ENCODE results near the gene GRK5.

The GRK5 gene

DNA sequence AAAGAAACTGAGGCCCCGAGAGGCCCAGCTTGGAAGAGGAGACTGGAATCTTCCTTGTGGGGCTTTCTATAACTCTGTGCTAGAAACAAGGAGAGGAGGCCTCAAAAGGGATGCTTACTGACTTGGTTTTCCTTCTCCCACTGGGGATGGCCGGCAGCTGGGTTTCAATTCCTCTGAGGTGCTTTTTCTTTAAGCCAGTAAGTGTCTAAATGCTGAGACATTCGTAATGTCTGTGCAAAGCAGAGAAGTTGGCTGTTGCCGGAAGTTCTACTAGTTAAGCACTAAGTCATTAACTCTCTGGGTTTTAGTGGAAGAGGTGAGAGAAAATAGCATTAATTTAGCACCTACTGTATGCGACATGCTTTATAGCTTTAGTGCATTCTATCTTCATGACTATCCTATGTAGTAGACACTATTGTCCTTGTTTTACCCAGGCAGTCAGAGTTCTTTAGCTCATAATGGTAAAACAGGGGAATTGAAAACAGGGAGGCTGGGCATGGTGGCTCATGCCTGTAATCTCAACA lies 199.9 kb downstream of the GRK5 start:
- H3K9me3 ChIP-seq (ENCODE audit: insufficient read depth, low read length, severe bottlenecking), result no peaks in the 10 kb centered on the region
- DNase-seq, result no peak
- peaks cover 3% of the 10 kb centered on the region; the same call in 1 of the 2 replicates for H4K20me1 ChIP-seq (ENCODE audit: insufficient read depth, low read length)
- no peak overlapping the region for H3K4me3 ChIP-seq (ENCODE audit: low read depth in 1 of 2, low read length in 2 of 2)
- H3K36me3 ChIP-seq (ENCODE audit: insufficient read depth, low read length), result no peaks in the 10 kb centered on the region
- H3K79me2 ChIP-seq (ENCODE audit: insufficient read depth, low read length), result no peaks in the 10 kb centered on the region
- no peaks in the 10 kb centered on the region for H3K4me1 ChIP-seq (ENCODE audit: insufficient read depth, low read length)
- TF ChIP-seq, protein P1, sequence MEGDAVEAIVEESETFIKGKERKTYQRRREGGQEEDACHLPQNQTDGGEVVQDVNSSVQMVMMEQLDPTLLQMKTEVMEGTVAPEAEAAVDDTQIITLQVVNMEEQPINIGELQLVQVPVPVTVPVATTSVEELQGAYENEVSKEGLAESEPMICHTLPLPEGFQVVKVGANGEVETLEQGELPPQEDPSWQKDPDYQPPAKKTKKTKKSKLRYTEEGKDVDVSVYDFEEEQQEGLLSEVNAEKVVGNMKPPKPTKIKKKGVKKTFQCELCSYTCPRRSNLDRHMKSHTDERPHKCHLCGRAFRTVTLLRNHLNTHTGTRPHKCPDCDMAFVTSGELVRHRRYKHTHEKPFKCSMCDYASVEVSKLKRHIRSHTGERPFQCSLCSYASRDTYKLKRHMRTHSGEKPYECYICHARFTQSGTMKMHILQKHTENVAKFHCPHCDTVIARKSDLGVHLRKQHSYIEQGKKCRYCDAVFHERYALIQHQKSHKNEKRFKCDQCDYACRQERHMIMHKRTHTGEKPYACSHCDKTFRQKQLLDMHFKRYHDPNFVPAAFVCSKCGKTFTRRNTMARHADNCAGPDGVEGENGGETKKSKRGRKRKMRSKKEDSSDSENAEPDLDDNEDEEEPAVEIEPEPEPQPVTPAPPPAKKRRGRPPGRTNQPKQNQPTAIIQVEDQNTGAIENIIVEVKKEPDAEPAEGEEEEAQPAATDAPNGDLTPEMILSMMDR (IDR thresholded peaks at IDR 0.05; ENCODE audit: borderline replicate concordance, extremely low read depth, low read length, poor library complexity, severe bottlenecking), result no peak
- H2AFZ ChIP-seq (ENCODE audit: low read depth, low read length), result no peak overlapping the region
- no peaks in the 10 kb centered on the region for H3K27me3 ChIP-seq (ENCODE audit: insufficient read depth, low read length, poor library complexity)
- no peak overlapping the region for H3K4me2 ChIP-seq (ENCODE audit: insufficient read depth, low read length)
- no peak overlapping the region for H3K9ac ChIP-seq (ENCODE audit: low read depth, low read length)
- ATAC-seq (ENCODE audit: insufficient read depth, low read depth), result no peak
- no peak overlapping the region for H3K27ac ChIP-seq (ENCODE audit: low read length)

DNA sequence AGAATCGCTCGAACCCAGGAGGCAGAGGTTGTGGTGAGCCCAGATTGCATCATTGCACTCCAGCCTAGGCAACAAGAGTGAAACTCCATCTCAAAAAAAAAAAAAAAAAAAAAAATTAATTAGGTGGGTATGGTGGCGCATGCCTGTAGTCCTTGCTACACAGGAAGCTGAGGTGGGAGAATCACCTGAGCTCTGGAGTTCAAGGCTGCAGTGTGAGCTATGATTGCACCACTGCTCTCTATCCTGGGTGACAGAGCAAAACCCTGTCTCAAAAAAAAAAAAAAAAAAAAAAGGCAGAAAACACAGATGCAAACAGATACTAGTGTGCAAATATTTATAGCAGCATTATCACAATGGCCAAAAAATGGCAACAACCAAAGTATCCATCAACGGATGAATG lies 200.7 kb downstream of the GRK5 start:
- Histone ChIP-seq H3K9ac (ENCODE audit: low read depth, low read length) (no peak overlapping the region), H4K20me1 (ENCODE audit: insufficient read depth, low read length) (peaks cover 3% of the 10 kb centered on the region; the same call in 1 of the 2 replicates), H3K27ac (ENCODE audit: low read length) (no peak overlapping the region), H3K4me2 (ENCODE audit: insufficient read depth, low read length) (no peak overlapping the region), H3K4me1 (ENCODE audit: insufficient read depth, low read length) (no peaks in the 10 kb centered on the region), H3K4me3 (ENCODE audit: low read depth in 1 of 2, low read length in 2 of 2) (no peak overlapping the region), H3K36me3 (ENCODE audit: insufficient read depth, low read length) (no peaks in the 10 kb centered on the region), H3K27me3 (ENCODE audit: insufficient read depth, low read length, poor library complexity) (no peaks in the 10 kb centered on the region), H3K9me3 (ENCODE audit: insufficient read depth, low read length, severe bottlenecking) (no peaks in the 10 kb centered on the region), H3K79me2 (ENCODE audit: insufficient read depth, low read length) (no peaks in the 10 kb centered on the region), H2AFZ (ENCODE audit: low read depth, low read length) (no peak overlapping the region)
- ATAC-seq (ENCODE audit: insufficient read depth, low read depth) (no peak), DNase-seq (no peak)
- TF ChIP-seq, protein P1 (IDR thresholded peaks at IDR 0.05; ENCODE audit: borderline replicate concordance, extremely low read depth, low read length, poor library complexity, severe bottlenecking), result no peak
- no peak for TF ChIP-seq EZH2 (IDR thresholded peaks at IDR 0.05; ENCODE audit: borderline replicate concordance, low read depth, low read length, severe bottlenecking)

DNA sequence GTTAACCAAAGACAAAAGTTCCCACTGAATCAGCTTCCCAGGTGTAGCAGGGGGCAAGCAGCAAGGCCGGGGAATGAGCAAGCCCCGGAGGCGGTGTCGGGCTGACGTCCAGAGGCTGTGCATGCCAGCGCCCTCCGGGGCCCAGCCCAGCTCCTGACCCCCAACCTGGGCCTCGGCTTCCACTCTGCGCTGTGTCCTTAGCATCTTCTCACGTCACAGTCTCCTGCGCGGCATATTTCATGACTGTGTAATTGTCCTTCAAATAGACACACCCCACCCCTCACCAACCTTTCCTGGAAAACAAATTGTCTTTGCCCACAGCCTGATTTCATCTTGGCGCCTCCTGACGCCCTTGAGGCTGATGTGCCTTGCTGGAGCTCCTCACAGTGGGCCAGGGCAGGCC lies 201.6 kb downstream of the GRK5 start:
- DNase-seq (no peak), ATAC-seq (ENCODE audit: insufficient read depth, low read depth) (no peak)
- no peaks in the 10 kb centered on the region for H3K27me3 ChIP-seq (ENCODE audit: insufficient read depth, low read length, poor library complexity)
- peaks cover 3% of the 10 kb centered on the region; the same call in 1 of the 2 replicates for H4K20me1 ChIP-seq (ENCODE audit: insufficient read depth, low read length)
- no peak overlapping the region for H3K4me2 ChIP-seq (ENCODE audit: insufficient read depth, low read length)
- H3K36me3 ChIP-seq (ENCODE audit: insufficient read depth, low read length), result no peaks in the 10 kb centered on the region
- H3K9me3 ChIP-seq (ENCODE audit: insufficient read depth, low read length, severe bottlenecking), result no peaks in the 10 kb centered on the region
- H3K79me2 ChIP-seq (ENCODE audit: insufficient read depth, low read length), result no peaks in the 10 kb centered on the region
- no peak overlapping the region for H2AFZ ChIP-seq (ENCODE audit: low read depth, low read length)
- H3K4me3 ChIP-seq (ENCODE audit: low read depth in 1 of 2, low read length in 2 of 2), result no peak overlapping the region
- no peaks in the 10 kb centered on the region for H3K4me1 ChIP-seq (ENCODE audit: insufficient read depth, low read length)
- TF ChIP-seq, protein P1 (IDR thresholded peaks at IDR 0.05; ENCODE audit: borderline replicate concordance, extremely low read depth, low read length, poor library complexity, severe bottlenecking), result no peak
- no peak overlapping the region for H3K27ac ChIP-seq (ENCODE audit: low read length)
- no peak overlapping the region for H3K9ac ChIP-seq (ENCODE audit: low read depth, low read length)

DNA sequence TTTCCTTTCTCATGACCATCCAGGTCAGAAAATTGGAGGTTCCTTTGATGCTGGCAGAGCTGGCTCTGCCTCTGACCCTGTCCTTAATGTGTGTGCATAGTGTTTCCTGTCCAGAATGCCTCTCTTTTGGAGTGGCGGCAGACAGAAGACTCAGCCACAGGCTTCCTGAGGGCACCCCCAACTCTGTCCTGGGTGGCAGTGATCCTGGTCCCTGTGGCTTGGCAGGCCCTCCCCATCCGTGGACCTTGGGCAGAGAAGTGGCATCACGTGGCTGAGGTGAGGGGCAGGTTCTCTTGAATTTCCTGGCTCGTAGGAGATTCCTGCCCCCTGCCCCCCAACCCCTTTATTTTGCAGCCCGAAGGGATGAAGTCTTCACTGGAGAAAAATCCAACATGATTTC lies 202.0 kb downstream of the GRK5 start:
- Histone ChIP-seq H3K36me3 (ENCODE audit: insufficient read depth, low read length) (no peaks in the 10 kb centered on the region), H3K27ac (ENCODE audit: low read length) (no peak overlapping the region), H3K4me3 (ENCODE audit: low read depth in 1 of 2, low read length in 2 of 2) (no peak overlapping the region), H3K9ac (ENCODE audit: low read depth, low read length) (no peak overlapping the region), H4K20me1 (ENCODE audit: insufficient read depth, low read length) (peaks cover 3% of the 10 kb centered on the region; the same call in 1 of the 2 replicates), H3K79me2 (ENCODE audit: insufficient read depth, low read length) (no peaks in the 10 kb centered on the region), H2AFZ (ENCODE audit: low read depth, low read length) (no peak overlapping the region), H3K27me3 (ENCODE audit: insufficient read depth, low read length, poor library complexity) (no peaks in the 10 kb centered on the region), H3K9me3 (ENCODE audit: insufficient read depth, low read length, severe bottlenecking) (no peaks in the 10 kb centered on the region), H3K4me2 (ENCODE audit: insufficient read depth, low read length) (no peak overlapping the region), H3K4me1 (ENCODE audit: insufficient read depth, low read length) (no peaks in the 10 kb centered on the region)
- no peak for DNase-seq
- TF ChIP-seq EZH2 (IDR thresholded peaks at IDR 0.05; ENCODE audit: borderline replicate concordance, low read depth, low read length, severe bottlenecking), result no peak
- TF ChIP-seq, protein P1 (IDR thresholded peaks at IDR 0.05; ENCODE audit: borderline replicate concordance, extremely low read depth, low read length, poor library complexity, severe bottlenecking), result no peak
- no peak for ATAC-seq (ENCODE audit: insufficient read depth, low read depth)
